ENCODE results near the gene CHD6.

DNA sequence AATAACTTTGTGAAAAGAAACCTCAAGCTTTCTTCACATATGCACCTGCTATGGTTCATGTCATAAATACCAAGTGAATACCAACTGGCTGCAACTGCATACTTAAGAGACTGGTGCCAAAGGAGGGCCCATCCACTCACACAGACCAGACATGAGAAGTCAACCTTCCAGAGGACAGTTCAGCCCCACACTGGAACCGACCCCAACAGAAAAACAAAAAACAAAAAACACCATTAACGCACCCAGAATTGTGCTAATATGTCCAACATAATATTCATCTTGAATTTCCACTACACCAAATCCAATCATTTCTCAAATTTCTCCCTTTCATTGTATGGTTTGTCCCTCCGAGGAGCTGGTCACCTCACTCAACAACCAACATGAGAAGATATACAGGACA lies 42.8 kb downstream of the CHD6 start:
- TF ChIP-seq, protein P1, sequence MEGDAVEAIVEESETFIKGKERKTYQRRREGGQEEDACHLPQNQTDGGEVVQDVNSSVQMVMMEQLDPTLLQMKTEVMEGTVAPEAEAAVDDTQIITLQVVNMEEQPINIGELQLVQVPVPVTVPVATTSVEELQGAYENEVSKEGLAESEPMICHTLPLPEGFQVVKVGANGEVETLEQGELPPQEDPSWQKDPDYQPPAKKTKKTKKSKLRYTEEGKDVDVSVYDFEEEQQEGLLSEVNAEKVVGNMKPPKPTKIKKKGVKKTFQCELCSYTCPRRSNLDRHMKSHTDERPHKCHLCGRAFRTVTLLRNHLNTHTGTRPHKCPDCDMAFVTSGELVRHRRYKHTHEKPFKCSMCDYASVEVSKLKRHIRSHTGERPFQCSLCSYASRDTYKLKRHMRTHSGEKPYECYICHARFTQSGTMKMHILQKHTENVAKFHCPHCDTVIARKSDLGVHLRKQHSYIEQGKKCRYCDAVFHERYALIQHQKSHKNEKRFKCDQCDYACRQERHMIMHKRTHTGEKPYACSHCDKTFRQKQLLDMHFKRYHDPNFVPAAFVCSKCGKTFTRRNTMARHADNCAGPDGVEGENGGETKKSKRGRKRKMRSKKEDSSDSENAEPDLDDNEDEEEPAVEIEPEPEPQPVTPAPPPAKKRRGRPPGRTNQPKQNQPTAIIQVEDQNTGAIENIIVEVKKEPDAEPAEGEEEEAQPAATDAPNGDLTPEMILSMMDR (IDR thresholded peaks at IDR 0.05), result no peak
- no peak for TF ChIP-seq POLR2A (IDR thresholded peaks at IDR 0.05)

All from right lobe of liver (tissue), 4 donors.